Measurements from ENCODE around the gene LRMDA.

DNA sequence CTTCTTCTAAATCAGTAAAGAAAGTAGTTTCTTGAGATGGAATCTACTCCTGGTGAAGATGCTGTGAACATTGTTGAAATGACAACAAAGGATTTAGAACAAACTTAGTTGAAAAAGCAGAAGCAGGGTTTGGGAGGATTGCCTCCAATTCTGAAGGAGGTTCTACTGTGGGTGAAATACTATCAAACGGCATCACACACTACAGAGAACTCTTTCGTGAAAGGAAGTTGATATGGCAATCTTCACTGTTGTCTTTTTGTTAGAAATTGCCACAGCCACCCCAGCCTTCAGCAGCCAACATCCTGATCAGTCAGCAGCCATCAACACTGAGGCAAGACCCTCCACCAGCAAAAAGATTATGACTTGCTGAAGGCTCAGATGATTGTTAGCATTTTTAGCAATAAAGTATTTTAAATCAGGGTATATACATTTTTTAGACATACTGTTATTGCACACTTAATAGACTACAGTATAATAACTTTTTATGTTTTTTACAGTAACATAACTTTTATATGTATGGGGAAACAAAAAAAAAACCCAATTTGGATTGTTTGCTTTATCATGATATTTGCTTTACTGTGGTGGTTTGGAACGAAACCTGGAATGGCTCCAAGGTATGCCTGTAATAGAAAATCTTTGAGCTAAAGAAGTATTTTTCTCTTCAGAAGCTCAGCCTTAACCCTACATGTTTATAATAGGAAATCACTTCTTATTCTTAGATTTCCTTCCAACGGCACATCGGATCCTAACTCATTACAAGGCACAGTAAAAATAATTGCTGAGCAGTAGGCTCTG lies 257.3 kb downstream of the LRMDA start:
- TF ChIP-seq, protein P1, sequence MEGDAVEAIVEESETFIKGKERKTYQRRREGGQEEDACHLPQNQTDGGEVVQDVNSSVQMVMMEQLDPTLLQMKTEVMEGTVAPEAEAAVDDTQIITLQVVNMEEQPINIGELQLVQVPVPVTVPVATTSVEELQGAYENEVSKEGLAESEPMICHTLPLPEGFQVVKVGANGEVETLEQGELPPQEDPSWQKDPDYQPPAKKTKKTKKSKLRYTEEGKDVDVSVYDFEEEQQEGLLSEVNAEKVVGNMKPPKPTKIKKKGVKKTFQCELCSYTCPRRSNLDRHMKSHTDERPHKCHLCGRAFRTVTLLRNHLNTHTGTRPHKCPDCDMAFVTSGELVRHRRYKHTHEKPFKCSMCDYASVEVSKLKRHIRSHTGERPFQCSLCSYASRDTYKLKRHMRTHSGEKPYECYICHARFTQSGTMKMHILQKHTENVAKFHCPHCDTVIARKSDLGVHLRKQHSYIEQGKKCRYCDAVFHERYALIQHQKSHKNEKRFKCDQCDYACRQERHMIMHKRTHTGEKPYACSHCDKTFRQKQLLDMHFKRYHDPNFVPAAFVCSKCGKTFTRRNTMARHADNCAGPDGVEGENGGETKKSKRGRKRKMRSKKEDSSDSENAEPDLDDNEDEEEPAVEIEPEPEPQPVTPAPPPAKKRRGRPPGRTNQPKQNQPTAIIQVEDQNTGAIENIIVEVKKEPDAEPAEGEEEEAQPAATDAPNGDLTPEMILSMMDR (IDR thresholded peaks at IDR 0.05): no peak
- TF ChIP-seq POLR2A (IDR thresholded peaks at IDR 0.05) (no peak), POLR2AphosphoS5 (IDR thresholded peaks at IDR 0.05) (no peak), EP300 (IDR thresholded peaks at IDR 0.05) (no peak)

Measured in sigmoid colon (tissue), 4 donors.